HG03460 (cell line): ENCODE data around the gene SCUBE2.
"Not testable (repeated sequence)": the region's sequence is repeated elsewhere in the genome, so short reads cannot be mapped to it uniquely, and the experiment has no call there.

ENCODE experiments used
- ATAC-seq: cut with Tn5 transposase; IDR thresholded peaks from one replicate; pipeline ENCODE4 v1.9.1; 2021; ENCODE audit not compliant: unreplicated experiment

The SCUBE2 gene

DNA sequence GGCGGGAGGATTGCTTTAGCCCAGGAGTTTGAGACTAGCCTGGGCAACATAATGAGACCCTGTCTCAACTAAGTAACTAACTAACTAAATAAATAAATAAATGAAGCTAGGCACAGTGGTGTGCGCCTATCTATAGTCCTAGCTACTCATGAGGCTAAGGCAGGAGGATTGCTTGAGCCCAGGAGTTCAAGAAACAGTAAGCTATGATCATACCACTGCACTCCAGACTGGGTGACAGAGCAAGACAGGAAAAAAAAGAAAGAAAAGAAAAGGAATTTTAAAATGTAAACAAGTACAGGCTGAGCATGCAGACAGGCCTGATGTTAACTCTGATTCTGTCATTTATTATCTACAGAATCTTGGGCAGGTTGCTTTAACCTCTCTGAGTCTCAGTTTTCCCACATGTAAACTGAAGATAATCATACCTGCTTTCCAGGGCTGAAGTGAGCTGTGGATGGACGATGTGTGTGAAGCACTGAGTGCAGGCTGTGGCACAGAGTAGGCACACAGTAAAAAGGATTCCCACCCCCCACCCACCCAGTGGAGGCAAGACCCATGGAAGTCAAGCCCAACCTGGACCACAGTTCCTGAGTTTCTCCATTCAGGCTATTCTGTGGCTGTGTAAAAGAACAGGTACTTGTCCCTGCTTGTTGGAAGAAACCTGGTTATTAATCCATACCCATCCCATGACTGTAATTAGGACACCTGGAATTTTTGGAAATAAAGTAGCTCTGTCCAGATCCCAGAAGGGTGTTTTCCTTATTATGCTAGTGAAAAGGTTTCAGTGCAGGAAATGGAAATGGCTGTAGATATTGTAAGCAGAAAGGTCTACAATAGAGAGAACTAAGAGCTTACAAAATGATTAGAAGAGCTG lies 18.7 kb upstream of the SCUBE2 start:
- no peak for ATAC-seq

GRCh38 chr11:9104580-9104979 lies 13.2 kb upstream of the SCUBE2 start:
- ATAC-seq, result no peak

DNA sequence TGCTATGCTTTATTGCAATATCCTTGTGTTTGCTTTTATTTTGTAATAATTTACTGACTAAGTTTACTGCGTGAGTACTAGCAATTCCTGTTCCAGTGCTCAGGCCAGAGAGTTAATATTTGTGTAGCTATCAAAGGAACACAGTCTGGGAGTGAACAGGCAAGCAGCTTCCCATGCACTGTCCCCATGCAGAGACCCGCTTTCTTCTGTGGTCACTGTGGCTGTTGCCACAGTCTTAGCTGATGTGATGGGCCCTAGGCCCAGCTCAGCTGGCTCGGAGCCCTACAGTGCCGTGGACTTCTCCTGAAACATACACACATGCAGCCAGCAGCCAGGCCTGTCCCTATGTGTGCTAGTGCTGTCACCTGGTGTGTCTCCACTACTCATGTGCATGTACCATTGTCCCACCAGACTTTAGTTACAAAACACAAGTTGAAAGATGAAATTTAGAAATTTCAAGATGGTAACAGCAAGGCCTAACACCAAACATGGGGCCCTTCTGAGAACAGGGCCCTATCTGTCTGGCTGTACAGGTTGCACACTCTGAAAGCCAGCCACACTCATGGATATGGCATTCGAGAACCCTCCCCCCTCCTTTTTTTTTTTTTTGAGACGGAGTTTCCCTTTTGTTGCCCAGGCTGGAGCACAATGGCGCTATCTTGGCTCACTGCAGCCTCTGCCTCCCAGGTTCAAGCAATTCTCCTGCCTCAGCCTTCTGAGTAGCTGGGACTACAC lies 12.3 kb upstream of the SCUBE2 start:
- ATAC-seq, result no peak

GRCh38 chr11:9099617-9100016 lies 8.2 kb upstream of the SCUBE2 start:
- ATAC-seq, result no peak

DNA sequence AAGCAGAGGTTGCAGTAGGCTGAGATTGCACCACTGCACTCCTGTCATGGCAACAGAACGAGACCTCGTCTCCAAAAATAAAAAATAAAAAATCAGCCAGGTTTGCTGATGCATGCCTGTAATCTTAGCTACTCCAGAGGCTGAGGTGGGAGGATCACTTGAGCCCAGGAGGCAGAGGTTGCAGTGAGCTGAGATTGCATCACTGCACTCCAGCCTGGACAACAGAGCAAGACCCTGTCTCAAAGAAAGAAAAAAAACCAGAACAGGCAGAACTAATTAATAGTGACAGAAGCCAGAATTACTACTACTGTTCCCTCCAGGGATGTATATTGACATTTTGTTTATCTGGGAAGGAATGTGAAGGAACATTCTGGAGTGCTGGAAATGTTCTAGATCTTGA lies 7.1 kb upstream of the SCUBE2 start:
- ATAC-seq, result not testable (repeated sequence)

- not testable (repeated sequence) for ATAC-seq
Observed at GRCh38 chr11:9097186-9097943, 6.0 kb upstream of the SCUBE2 start.

DNA sequence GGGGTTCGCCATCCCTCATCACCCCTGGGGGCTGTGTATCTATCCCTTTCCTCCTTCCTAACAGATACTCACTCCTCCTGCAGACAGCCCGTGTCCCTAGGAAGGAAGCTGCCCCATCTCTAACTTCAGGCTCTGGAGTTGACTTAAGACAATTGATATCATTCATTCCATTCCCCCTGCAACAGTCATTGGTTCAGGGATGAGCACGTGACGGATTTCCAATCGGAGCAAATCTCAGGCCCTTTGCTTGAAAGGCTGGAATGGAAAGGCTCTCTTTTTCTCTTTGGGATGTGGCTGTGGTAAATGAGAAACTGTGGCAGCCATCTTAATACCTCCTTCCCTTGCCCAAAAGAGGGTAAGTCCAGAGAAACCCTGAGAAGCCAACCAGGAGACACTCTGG lies 5.0 kb upstream of the SCUBE2 start:
- ATAC-seq, result no peak

DNA sequence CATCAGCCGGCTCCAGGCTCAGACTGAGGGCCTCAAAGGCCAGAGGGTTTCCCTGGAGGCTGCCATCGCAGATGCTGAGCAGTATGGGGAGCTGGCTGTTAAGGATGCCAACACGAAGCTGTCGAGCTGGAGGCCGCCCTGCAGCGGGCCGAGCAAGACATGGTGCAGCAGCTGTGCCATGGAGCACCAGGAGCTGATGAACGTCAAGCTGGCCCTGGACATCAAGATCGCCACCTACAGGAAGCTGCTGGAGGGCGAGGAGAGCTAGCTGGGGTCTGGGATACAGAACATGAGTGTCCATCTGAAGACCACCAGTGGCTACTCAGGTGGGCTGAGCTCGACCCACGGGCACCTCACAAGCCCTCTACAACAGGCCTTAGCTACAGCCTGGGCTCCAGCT lies 4.0 kb upstream of the SCUBE2 start:
- ATAC-seq, result no peak

- no peak for ATAC-seq
Observed at GRCh38 chr11:9094420-9094819, 3.0 kb upstream of the SCUBE2 start.

- no peak for ATAC-seq
Observed at GRCh38 chr11:9092853-9093778, 1.7 kb upstream of the SCUBE2 start.

DNA sequence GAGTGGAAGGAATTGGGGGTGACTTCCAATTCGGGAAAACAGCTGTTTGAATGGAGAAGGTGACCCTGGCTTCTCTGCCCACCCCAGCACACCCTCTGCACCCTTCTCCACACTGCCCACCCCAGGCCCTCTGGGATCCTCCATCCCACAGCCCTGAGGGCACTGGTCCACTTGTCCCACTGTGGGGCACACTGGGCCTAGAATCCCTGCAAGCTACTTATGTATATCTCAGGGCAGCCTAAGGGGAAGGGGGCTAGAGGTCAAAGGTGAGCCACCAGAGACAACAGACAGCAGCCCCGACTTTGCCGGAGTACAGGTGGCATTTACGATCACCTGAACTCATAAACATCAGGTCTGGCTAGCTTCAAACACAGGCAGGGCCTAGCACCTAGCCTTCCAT lies 673 bp upstream of the SCUBE2 start:
- ATAC-seq, result no peak

DNA sequence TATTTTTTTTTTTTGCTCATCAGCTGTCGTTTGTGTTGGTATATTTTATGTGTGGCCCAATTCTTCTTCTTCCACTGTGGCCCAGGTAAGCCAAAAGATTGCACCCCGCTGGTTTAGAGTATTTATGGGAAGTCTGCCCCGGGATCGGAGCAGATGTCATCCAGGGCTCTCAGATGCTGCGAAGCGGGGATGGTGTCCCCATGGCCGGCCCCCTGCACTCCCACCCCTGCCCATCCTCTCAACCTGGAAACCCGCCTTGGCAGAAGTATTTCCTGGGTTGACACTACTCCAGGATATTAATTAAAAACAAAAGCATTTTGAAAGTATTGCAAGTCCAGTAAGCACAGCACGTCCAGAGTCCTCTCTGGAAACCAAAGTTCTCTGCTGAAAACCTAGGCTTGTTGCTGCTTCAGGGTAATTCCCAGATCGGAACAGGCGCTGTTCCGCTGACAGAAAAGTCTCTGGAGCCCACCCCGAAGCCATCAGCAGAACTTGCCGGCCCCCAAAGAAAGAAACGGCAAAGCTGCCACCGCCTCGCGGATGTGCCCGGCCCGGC lies 833 bp downstream of the SCUBE2 start:
- ATAC-seq, result no peak

DNA sequence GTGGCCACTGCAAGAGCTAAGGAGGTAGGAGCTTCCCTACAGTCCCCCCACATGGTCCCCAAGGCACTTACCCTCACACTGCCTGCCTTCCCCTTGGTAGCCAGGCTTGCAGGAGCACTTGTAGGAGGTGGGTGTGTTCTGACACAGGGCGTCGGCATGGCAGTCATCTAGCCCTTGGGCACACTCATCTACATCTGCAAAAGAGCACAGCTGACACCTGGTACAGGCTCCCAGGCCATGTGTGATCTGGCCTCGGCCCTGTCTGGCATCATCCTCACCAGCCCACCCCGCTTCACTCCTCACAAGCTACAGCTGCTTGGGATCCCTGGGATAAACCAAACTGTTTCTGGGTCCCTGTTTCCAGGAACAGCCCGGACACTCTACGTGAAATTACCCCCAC lies 1.8 kb downstream of the SCUBE2 start:
- ATAC-seq, result no peak

- no peak for ATAC-seq
Observed at GRCh38 chr11:9089061-9089460, 2.3 kb downstream of the SCUBE2 start.

DNA sequence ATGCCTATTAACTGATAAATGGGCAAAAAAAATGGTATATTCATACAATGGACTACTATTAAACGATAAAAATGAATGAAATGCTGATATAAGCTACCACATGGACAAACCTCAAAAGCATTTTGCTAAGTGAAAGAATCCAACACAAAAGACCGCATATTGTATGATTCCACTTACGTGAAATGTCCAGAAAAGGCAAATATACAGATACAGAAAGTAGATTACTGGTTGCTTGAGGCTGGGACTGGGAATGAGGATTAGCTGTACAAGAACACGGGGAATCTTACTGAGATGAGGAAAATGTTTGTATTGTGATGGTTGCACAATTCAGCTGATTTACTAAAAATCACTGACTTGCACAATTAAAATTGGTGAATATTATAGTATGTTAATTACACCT lies 8.8 kb downstream of the SCUBE2 start:
- no peak for ATAC-seq

DNA sequence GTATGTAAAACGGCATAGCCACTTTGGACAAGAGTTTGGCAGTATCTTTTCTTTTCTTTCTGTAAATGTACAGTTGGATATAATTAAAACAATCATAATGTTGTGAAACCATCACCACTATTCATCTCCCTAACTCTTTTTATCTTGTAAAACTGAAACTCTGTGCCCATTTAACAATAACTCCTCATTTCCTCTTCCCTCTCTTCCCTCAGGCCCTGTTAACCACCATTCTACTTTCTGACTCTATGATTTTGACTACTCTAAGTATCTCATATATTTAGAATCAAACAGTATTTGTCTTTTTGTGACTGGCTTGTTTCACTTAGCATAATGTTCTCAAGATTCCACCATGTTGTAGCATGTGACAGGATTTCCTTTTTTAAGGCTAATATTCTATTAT lies 10.2 kb downstream of the SCUBE2 start:
- ATAC-seq, result no peak

GRCh38 chr11:9078113-9079086 lies 13.0 kb downstream of the SCUBE2 start:
- no peak for ATAC-seq

DNA sequence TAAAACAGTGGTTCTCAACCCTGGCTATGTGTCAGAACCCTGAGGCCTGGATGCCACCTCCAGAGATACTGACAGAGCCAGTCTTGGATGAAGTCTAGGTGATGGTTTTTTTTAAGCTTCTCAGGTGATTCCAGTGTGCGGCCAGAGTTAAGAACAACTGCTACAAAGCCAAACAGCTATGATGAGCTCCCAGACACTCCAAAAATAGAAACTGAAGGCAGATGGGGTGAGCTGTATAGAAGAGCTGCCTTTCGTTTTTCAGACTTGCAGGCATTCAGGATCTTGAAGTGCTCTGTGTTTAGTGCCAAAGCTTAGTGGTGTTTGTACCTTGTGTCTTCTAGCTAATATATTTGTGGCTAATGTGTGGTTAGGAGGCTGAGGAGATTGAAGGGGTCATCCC lies 14.2 kb downstream of the SCUBE2 start:
- ATAC-seq, result no peak

GRCh38 chr11:9076661-9077060 lies 14.7 kb downstream of the SCUBE2 start:
- ATAC-seq, result no peak
